NCI-H774 (cell line): ENCODE data around the gene MORN1.

ENCODE experiments used
- DNase-seq: peaks from one replicate; lab custom pipeline; 2025; lab: John Stamatoyannopoulos, UW

Gene MORN1

DNA sequence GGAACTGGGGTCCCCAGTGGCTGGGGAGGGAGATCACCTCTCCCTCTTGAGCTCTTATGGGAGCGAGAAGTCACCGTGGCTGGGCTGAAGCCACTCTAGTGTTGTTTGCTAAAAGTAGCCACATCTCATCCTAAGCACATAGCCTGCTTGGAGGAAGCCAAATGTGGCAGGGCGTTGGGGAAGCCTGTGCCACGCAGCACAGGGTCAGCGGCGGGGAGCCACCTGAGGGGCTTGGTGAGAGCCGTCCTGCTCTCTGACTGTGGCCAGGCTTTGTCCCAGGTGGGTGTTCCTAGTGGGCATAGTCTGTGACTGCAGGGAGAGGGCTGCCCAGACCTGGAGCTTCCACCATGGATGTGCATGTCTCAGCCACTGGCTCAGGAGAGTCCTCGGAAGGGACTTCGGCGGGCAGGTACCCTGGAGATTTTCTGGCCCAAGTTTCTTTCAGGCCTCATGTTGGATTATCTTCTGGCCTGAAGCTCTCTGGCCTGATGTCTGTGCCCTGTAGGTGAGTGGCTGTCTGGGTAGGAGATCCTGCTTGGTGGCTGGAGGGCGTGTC is 38.9 kb downstream of the MORN1 start:
- DNase-seq, result no peak

DNA sequence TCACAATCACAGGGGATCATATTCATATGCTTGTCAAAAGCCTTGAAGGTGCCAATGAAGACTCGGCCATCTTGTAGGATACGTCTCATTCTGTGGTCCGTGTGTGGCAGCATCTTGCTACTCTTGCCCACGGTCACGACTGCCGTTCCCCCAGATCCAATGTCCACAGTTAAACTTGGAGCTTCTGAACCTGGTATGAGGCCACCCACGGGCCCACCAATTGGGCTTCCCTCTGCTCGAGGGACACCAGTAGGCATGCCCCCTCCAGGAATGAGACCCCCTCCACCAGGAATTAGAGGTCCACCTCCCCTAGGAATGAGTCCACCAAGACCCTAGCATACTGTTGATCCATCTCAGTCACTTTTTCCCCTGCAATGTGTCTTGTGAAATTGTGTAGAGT is 39.6 kb downstream of the MORN1 start:
- no peak for DNase-seq

DNA sequence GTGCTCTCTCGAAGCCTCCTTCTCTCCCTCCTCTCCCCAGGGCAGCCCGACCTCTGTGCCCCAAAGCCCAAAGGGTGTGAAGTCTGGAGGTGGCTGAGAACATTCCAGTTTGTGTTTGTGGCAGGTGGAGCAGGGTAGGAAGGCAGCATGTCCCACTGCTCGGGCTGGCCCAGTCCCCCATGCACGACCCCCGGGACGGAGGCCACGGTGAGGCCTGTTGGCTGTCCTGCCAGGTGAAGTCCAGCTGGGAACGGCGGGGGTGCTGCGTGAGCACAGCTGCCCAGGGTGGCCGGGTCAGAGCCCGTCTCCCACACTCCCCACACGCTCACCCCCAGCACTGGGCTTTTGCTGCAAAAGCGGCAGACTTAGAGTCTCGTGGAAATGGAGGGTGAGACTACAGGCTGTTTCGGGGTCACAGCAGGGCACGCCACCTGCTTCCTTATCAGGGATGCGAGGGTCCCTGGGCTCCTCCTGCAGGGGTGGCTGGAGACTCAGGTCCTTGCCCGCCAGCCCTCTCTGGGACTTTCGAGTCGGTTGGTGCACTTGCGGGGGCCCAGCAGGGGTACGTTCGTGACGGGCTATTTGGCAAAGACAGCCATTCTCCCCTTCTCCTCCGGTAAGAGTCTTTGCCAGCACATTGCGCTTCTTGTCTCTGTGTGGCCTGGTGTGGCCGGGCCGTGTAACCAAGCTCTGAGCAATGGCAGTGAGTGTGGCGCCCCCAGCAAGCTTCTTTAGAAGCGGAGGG is 40.3 kb downstream of the MORN1 start:
- no peak for DNase-seq

DNA sequence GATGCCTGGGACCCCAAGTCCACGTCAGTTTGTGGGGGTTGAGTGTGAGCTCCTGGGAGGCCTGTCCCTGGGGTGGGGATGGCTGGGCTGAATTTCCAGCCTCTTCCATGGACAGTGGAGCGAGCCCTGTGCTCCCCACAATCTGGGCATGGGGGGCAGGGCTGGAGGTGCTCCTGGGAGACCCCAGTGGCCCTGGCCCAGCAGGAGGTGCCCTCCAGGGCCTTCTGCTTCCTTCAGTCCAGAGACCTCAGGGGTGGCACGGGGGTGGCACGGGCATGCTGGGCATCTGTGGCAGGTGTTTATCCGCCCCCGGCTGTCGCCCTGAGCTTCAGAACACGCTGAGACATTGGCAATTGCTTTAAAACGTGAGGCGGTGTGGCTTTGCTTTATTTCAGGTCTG is 40.9 kb downstream of the MORN1 start:
- DNase-seq, result no peak

DNA sequence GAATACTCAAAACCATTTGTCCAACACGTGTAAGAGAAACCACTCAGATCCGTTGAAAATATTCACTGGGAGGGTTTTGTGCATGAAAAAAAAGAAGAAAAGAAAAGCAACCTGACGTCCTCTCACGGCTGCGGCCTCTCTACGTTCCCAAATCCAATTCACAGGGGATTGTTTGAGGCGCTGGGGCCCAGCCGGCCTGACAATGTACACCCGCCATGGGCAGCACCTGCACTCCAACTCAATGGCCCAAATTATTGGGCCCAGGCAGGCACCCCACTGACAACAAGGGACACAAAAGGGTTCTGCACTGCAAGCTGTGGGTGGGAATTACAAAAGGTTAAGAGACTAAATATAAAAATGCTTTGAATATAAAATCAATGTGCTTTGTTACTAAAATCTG is 41.5 kb downstream of the MORN1 start:
- no peak for DNase-seq

DNA sequence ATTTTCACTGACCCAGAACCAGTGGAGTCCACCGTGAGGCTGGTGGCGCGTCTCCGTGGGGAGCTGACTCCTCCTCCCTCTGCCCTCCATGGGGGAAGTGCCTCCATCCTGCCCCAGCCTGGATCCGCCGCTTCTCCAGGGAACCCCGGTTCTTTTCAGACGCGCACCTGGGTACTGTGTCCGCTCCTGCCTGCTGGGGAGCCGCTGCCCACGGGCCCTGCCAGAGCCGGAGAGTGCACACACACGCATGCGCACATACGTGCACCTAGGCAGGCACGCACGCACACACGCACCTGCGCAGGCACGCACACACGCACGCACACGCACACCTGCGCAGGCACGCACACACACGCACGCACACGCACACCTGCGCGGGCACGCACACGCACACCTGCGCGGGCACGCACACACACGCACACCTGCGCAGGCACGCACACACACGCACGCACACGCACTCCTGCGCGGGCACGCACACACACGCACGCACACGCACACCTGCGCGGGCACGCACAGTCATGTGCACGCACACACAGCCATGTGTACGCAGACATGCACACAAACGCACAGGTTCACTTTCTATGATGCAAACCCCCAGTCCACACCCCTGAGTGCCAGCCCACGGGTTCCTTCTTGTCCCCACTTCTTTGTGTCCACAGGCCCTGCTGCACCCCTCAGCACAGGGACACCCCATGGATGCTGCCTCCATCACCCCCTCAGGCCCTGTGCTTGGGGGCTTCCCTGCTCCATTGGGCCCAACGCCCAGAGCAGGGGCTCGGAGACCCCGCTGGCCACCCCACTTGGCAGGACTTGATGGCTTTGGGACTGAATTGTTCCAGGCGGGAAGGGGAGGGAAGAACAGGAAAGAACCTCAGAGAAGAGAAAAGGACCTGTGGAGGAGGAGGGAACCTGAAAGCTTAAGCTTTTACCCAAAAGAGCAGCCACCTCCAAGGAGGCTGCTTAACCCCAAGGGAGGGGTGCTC is 42.7 kb downstream of the MORN1 start:
- DNase-seq, result no peak

DNA sequence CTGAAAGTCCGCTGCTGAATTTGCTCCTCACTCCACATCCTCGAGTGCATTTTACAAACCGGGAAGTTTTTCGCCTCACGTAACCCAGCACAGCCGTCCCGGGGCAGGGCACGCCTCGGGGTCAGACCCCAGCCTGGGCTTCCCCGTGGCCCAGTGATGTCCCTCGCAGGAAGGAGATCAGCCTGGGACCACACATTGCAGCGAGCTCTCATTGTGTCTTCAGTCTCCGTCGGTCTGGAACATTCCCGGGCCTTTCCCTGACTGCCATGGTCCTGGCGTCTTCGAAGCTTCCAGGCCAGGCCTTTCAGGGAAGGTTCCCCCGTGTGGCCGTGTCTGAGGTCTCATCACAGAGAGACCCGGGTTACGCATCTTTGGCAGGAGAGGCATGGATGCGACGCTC is 43.5 kb downstream of the MORN1 start:
- DNase-seq, result no peak

DNA sequence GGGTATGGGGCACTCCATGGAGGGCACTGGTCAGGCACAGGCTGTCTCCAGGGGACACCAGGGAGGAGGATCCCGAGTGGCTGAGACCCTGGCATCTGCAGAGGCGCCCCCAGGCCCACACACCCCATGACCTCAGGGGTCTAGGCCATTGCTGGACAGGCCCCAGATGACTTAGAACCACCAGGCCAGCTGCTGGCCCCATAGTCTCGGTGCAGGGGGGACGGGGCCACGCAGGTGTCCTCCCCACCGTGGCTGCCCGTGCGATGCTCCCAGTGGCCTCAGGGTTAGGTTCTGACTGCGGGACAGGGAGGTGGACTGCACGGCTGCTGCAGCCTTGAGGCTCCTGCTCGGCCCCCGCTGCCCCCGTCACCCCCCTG is 44.0 kb downstream of the MORN1 start:
- DNase-seq, result no peak

DNA sequence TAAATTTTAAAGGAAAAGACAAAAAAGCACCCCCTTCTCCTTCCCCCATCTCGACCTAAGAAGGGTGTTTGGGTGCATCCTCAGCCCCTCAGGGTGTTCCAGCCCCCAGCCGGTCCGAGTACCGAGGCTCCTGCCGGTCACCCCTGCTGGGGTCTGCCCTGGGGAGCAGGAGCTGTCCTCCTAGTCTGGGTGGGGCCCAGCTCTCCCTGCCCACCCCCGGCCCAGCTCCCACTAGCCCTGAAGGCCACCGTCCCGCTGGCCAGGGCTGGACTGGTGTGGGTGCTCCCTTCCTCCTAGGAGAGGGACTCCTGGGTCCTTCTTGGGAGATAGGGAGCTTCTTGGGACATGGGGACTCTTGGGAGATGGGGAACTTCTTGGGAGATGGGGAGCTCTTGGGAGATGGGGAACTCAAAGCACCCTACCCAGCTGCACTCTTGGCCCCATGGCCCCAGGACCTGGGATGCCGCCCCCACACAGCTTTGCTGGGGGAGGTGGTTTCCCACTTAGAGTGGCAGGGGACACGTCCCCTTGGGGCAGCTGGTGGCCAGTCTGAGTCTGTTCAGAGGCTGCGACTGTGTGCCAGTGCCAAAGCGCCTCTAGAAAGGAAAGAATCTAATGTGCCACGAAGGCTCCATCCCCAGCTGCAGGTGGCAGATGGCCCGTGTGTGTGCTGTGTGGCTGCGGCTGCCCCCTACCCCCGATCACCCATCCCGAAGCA is 44.5 kb downstream of the MORN1 start:
- no peak for DNase-seq

DNA sequence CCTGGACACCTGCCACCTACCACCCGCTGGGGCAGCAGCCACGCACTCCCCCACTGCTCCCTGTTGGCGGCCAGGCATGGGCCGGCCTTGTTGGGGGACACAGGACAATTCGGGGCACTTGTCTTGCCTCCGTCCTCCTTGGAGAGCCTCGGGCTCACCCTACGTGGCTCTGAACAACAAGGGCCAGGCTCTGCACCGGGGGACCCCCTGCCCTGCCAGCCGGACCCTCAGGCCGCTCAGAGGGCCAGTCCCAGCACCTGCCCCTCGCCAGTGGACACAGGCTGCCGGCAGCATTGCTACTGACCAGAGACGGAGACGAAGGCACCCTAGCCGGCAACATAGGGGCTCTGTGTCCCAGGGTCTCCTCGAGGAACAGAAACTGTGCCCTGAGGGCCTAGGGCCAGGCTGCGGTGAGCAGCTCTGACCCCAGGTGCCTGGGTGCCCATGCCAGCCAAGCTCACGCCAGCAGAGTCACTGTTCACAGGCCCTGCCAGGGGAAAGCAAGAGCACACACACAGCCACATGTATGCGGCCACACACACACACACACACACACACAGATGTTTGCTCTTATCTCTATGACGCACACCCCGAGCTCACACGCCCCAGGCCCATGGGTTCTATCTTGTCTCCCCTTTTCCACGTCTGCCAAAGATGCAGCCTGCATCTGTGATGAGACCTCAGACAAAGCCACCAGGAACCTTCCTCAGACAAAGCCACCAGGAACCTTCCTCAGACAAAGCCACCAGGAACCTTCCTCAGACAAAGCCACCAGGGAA is 45.9 kb downstream of the MORN1 start:
- no peak for DNase-seq

DNA sequence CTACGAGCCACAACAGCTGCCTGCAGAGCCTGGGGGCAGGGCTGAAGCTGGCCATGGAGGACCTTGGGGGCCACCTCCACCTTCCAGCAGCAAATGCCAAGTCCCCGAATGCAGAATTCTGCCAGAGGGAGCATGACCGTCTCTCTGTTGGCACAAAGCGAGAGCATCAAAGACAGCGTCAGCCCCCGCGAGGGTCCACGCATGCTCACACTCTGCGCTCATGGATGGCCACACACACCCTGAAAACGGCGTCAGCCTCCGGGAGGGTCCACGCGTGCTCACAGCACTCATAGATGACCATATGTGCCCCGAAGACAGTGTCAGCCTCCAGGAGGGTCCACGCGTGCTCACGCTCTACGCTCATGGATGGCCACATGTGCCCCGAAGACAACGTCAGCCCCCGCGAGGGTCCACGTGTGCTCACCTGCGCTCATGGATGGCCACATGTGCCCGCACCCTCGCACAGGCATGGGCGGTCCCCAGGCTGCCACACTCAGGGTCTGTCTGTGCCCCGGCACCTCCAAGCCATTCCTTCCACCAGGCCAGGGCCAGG is 46.5 kb downstream of the MORN1 start:
- DNase-seq, result no peak

DNA sequence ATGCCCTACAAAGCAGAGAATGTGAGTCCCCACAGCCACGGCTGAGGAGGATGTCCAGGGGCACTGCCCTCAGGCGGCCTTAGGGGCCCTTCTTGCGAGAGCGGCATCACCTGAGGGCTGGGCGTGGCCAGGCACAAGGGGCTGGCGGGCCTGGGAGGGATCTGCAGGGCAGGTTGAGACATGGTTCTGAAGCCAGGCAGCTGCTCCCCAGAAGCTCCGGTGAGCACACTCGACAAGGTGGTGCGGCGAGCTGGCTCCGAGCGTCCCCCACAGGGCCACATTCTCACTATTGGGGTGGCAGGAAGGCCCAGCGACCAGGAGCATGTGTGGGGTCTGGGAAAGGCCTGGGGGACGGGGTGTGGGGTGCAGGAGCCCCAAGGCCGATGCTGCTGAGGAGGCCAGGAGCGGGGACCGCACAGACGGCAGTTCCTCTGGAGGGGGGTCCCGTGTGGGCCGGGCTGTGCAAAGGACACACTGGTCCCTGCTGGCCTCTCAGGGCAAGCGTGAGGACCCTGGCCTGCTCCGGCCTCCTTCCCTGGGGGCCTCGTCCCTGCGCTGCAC is 47.2 kb downstream of the MORN1 start:
- DNase-seq, result no peak

DNA sequence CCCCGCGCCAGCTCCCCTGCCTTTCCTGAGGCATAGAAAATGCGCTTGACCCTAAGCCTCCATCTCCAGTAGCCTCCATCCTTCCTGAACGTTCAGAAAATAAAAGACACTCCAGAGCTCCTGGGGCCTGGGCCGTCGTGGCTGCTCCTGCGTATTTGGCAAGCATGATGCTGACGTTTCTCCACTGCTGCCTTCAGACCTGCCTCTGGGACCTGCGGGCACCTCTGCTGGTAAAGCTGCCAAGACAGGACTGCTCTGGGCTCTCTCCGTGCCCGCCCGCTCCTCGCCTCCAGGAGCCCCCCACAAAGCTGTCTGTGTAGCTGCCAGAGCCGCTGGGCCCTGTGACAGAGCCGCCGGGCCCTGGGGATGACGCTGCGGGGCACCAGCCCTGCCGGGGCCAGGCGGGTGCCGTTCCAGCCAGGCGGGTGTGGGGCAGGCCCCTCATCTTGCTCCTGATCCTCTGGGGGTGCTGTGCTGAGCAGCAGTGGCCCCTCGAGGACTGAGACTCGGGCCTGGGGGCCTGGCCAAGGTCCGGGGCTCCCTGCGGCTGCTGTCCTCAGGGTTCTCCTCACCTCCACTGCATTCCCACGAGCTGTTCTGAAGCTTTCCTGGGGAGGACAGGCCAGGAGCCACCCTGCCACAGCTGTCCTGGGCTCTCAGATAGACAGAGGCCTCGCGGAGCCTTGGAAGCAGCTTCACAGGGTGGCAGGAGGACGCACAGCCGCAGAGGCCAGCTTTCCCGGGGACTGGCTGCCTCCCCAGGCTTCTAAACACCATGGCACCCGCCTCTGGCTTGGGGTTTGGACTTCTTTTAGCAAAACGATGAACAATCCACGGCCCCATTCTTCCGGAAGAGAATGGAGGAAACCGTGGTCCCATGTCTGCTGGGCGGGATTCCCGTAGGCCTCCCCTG is 48.1 kb downstream of the MORN1 start:
- no peak for DNase-seq

DNA sequence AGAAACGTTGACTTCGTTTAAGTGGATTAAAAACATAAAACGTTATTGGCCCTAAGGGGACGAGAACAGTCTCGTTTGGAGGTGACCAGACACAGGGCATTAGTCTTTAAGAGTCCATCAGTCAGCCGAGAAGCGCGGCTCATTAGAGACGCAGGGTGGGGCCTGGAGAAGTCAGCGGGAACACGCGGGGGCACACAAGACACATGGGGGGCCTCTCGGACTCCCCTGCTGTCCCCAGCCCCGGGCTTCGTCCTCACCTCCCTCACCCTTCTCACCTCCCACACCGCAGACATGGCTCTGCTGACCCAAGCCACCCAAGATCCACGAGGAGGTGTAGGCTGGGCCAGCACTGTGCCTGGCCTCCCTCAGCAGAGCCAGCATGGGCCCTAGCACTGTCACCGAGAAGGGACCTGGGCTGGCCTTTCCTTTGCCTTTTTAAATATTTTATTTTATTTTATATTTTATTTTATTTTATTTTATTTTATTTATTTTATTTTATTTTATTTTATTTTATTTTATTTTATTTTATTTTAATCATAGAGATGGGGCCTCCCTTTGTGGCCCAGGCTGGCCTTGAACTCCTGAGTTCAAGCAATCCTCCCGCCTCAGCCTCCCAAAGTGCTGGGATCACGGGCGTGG is 48.9 kb downstream of the MORN1 start:
- DNase-seq, result no peak

DNA sequence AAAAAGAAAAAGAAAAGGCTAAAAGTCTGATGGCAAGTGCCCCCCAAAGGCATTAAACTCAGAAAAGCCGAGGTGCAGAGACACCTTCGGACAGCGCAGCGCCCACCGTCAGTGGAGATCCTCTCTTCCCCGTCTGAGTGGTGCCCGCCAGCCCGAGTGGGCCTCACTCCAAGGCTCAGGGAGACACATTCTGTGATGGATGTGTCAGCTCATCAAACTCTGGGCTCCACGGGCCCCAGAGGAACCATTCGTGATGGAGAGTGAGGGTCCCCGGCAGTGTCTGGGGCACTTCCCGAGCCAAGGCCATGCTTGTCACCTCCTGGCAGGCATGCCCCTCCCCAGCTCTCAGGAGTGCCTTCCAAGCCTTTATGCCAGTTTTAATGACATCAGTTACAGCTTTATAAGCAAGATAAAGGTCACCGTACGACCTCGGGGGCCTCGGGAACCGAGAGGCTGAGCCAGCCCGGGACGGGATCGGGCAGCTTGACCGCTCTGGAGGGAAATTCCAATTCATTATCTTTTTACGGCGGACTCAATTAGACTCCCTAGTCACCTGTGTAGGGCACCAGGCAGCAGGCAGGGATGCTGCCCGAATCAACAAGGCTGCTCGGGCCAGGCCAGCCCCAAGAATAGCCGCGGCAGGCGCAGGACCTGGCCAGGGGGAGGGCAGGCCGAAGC is 49.5 kb downstream of the MORN1 start:
- no peak for DNase-seq

DNA sequence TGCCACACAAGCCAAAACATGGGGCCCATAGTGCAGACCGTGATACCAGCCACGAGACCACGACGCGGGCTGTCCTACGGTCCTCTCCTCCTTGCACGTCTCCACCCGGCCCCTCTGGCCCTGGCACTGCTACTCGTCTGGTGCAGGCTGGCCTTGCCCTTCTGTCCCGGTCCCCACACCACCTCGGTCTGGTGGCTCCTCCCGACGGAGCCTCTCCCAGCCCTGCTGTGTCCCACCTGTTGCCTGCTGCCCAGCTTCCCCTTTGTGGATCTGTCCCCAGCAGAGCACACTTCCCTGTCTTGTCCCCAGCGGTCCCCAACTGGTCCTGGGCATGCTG is 50.5 kb downstream of the MORN1 start:
- DNase-seq, result no peak

DNA sequence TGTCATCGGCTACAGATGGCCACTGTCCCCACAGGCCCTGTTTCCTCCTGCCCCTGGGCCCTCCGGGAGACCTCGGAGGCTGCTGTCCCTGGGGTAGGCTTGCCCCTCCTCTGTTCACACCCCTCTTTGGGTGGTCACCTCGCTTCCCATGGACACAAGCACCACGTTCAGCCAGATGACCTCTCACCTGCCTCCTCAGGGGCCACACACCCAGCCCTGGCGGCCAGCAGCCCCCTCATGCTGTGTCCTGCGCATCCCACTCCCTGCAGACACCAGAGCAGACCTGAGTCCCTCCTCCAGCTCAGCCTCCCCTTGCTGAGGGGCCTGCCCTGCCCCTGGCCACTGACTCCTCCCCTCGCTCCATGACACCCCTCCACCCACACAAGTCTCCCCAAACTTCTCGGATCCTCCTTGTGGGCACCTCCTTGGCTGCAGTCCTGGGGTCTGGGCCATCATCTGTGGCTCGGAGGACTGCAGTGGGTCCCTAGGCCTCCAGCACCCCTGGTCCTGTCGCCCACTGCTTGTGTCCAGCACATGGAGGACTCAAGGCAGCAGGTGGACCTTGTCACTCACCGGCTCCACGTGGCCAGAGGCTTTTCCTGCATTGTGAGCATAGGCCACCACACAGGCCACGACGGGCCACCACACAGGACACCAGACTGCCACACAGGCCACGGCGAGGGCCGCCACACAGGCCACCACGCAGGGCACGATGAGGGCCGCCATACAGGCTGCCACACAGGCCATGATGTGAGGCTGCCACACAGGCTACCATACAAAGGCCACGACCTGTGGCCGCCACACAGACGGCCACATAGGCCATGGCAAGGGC is 51.1 kb downstream of the MORN1 start:
- no peak for DNase-seq
